Astrocyte of the hippocampus (primary cell): ENCODE measurements around the gene C11orf21.

Source experiments
- DNase-seq: peaks from one replicate; pipeline ENCODE4 v3.0.0; 2011; ENCODE audit warnings: low read depth, low spot score

The C11orf21 gene

GRCh38 chr11:2271327-2272227 is 30.1 kb downstream of the C11orf21 start:
- no peak for DNase-seq

- no peak for DNase-seq
These were observed 30.7 kb downstream of the C11orf21 start for GRCh38 chr11:2271077-2271326.

- peak; percentile 13 for DNase-seq
These were observed 31.2 kb downstream of the C11orf21 start, which contains the start of gene ASCL2 for GRCh38 chr11:2270322-2271076. Gene ASCL2, minus strand, starts transcription at chr11:2270588. Its CDS starts 256 bp downstream, at chr11:2270332.

GRCh38 chr11:2269601-2270321 is 32.0 kb downstream of the C11orf21 start:
- DNase-seq: peak; percentile 70

- peak; percentile 35 for DNase-seq
These were observed 32.8 kb downstream of the C11orf21 start for GRCh38 chr11:2268729-2269600.

- no peak for DNase-seq
These were observed 33.6 kb downstream of the C11orf21 start for GRCh38 chr11:2267851-2268728.

GRCh38 chr11:2267306-2267850 is 34.3 kb downstream of the C11orf21 start:
- no peak for DNase-seq

GRCh38 chr11:2266586-2267305 is 35.0 kb downstream of the C11orf21 start:
- DNase-seq: no peak

- DNase-seq: no peak
These were observed 35.7 kb downstream of the C11orf21 start for GRCh38 chr11:2265854-2266585.

GRCh38 chr11:2265396-2265795 is 36.3 kb downstream of the C11orf21 start:
- DNase-seq: no peak

- no peak for DNase-seq
These were observed 37.2 kb downstream of the C11orf21 start for GRCh38 chr11:2264366-2265053.

GRCh38 chr11:2263724-2264360 is 37.9 kb downstream of the C11orf21 start:
- DNase-seq: no peak

GRCh38 chr11:2263071-2263565 is 38.6 kb downstream of the C11orf21 start:
- DNase-seq: no peak

GRCh38 chr11:2262301-2263070 is 39.2 kb downstream of the C11orf21 start:
- DNase-seq: no peak

GRCh38 chr11:2261436-2262230 is 40.1 kb downstream of the C11orf21 start:
- DNase-seq: no peak
